Neural cell (in vitro differentiated cells): ENCODE data around the gene SIAE.

Experiments
- EZH2 ChIP-seq: fragments of 200-600, 300-800 bp; shearing (Covaris generic), sonication (generic); IDR thresholded peaks from 2 replicates; pipeline ENCODE4 v1.6.1; 2014; ENCODE audit warnings: antibody characterized with exemption, low read length, borderline replicate concordance, mild to moderate bottlenecking; ENCODE audit not compliant: insufficient read depth, poor library complexity, severe bottlenecking
- MXI1 ChIP-seq: fragments of 450-650 bp; conservative IDR thresholded peaks from 2 replicates; pipeline ENCODE4 v1.6.1; 2014; ENCODE audit warnings: antibody characterized with exemption, mild to moderate bottlenecking; ENCODE audit not compliant: poor library complexity, severe bottlenecking
- POLR2AphosphoS5 ChIP-seq: IDR thresholded peaks from 2 replicates; pipeline ENCODE4 v1.6.1; 2012
- SMC3 ChIP-seq: fragments of 450-650 bp; conservative IDR thresholded peaks from 2 replicates; pipeline ENCODE4 v1.6.1; 2014; ENCODE audit warnings: antibody characterized with exemption, mild to moderate bottlenecking, moderate library complexity; ENCODE audit not compliant: poor library complexity
- TF ChIP-seq, protein P1 (sequence below): IDR thresholded peaks from 2 replicates; pipeline ENCODE4 v1.6.1; 2012; ENCODE audit warnings: borderline replicate concordance
- TF ChIP-seq, protein P2 (sequence below): fragments of 450-650 bp; IDR thresholded peaks from 2 replicates; pipeline ENCODE4 v1.5.1; 2014; ENCODE audit warnings: antibody characterized with exemption, mild to moderate bottlenecking, moderate library complexity; ENCODE audit not compliant: poor library complexity, severe bottlenecking

DNA sequence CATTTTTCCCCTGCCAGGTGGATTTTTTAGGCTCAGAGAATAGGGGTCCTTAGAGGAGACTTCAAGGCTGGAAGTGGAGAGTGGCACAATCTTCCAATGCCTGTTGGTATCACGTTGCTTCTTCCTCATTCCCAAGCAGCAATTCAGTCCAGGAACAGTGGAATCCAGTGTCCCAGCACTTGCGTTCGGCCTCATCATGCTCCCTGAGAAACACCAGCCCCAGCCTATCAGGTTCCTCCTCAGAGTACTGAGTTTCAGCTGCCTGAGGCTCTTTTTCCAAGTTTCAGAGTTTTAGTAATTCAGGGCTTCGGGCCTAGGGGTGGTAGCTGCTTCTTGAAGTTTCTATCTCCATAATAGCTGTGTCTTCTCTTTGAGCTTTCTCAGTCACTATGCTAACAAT lies 34.3 kb upstream of the SIAE start:
- no peak for TF ChIP-seq EZH2
- TF ChIP-seq, protein P1, sequence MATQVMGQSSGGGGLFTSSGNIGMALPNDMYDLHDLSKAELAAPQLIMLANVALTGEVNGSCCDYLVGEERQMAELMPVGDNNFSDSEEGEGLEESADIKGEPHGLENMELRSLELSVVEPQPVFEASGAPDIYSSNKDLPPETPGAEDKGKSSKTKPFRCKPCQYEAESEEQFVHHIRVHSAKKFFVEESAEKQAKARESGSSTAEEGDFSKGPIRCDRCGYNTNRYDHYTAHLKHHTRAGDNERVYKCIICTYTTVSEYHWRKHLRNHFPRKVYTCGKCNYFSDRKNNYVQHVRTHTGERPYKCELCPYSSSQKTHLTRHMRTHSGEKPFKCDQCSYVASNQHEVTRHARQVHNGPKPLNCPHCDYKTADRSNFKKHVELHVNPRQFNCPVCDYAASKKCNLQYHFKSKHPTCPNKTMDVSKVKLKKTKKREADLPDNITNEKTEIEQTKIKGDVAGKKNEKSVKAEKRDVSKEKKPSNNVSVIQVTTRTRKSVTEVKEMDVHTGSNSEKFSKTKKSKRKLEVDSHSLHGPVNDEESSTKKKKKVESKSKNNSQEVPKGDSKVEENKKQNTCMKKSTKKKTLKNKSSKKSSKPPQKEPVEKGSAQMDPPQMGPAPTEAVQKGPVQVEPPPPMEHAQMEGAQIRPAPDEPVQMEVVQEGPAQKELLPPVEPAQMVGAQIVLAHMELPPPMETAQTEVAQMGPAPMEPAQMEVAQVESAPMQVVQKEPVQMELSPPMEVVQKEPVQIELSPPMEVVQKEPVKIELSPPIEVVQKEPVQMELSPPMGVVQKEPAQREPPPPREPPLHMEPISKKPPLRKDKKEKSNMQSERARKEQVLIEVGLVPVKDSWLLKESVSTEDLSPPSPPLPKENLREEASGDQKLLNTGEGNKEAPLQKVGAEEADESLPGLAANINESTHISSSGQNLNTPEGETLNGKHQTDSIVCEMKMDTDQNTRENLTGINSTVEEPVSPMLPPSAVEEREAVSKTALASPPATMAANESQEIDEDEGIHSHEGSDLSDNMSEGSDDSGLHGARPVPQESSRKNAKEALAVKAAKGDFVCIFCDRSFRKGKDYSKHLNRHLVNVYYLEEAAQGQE = no peak
- no peak for TF ChIP-seq SMC3
- TF ChIP-seq, protein P2, sequence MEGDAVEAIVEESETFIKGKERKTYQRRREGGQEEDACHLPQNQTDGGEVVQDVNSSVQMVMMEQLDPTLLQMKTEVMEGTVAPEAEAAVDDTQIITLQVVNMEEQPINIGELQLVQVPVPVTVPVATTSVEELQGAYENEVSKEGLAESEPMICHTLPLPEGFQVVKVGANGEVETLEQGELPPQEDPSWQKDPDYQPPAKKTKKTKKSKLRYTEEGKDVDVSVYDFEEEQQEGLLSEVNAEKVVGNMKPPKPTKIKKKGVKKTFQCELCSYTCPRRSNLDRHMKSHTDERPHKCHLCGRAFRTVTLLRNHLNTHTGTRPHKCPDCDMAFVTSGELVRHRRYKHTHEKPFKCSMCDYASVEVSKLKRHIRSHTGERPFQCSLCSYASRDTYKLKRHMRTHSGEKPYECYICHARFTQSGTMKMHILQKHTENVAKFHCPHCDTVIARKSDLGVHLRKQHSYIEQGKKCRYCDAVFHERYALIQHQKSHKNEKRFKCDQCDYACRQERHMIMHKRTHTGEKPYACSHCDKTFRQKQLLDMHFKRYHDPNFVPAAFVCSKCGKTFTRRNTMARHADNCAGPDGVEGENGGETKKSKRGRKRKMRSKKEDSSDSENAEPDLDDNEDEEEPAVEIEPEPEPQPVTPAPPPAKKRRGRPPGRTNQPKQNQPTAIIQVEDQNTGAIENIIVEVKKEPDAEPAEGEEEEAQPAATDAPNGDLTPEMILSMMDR = no peak
- TF ChIP-seq POLR2AphosphoS5 = no peak
- TF ChIP-seq MXI1 = no peak
